Endothelial cell of umbilical vein (primary cell): Measurements from ENCODE around the gene GAN. TPM values are rescaled to one million over a fixed set of nuclear protein-coding genes. Genes with fewer than 3 reads are reported as not detected.

Experiments
- BruUV-seq: library from RNA; stranded (reverse); fragments of 400-500 nt; replicated peaks from 2 replicates; lab custom pipeline; 2021; lab: Mats Ljungman, UMichigan
- CTCF ChIA-PET: fragments of 300-600, 350-600 bp; sonication (Branson Sonifier 250); formaldehyde crosslinking; loops from one replicate; lab custom pipeline; 2021; ENCODE audit warnings: antibody characterized with exemption, inconsistent platforms; lab: Charles Lee
- POLR2A ChIA-PET: fragments of 300-600, 350-600 bp; sonication (Branson Sonifier 250); formaldehyde crosslinking; loops from one replicate; lab custom pipeline; 2021; ENCODE audit warnings: antibody characterized with exemption, inconsistent platforms; lab: Charles Lee
- DNase-seq: peaks from one replicate; pipeline ENCODE4 v3.0.0-alpha.2; 2011; ENCODE audit warnings: low read depth, low spot score
- FAIRE-seq: peaks from 2 replicates; lab custom pipeline; 2011; peaks lifted over from hg19 to GRCh38; lab: Jason Lieb, UNC
- H2AFZ ChIP-seq: 2 replicates; pipeline ENCODE4 v1.6.0; 2012; ENCODE audit warnings: low read depth, low read length, control low read depth, inconsistent platforms
- H3K27ac ChIP-seq: 2 replicates; pipeline ENCODE4 v1.5.1; 2011; ENCODE audit warnings: low read depth, mild to moderate bottlenecking, control low read depth, low read length, moderate library complexity; ENCODE audit not compliant: insufficient read depth
- H3K27me3 ChIP-seq, 2 experiments: 2 replicates each; pipeline versions ENCODE4 v1.6.0 to v1.6.1; 2011; ENCODE audit warnings: low read length in 2 of 2, mixed read lengths in 1 of 2; ENCODE audit not compliant: control insufficient read depth in 2 of 2, insufficient read depth in 2 of 2
- H3K36me3 ChIP-seq, 2 experiments: 2 replicates in 1 of 2; 3 replicates in 1 of 2; pipeline ENCODE4 v1.5.1; 2011; ENCODE audit warnings: low read length in 2 of 2, mild to moderate bottlenecking in 1 of 2, moderate library complexity in 1 of 2; ENCODE audit not compliant: control insufficient read depth in 2 of 2, insufficient read depth in 2 of 2; ENCODE audit errors: extremely low read depth in 1 of 2
- H3K4me1 ChIP-seq: 3 replicates; pipeline ENCODE4 v1.5.1; 2011; ENCODE audit warnings: mild to moderate bottlenecking, low read length; ENCODE audit not compliant: control insufficient read depth, insufficient read depth; ENCODE audit errors: extremely low read depth
- H3K4me2 ChIP-seq: 2 replicates; pipeline ENCODE4 v1.6.1; 2011; ENCODE audit warnings: low read length, control low read depth, mixed read lengths; ENCODE audit not compliant: insufficient read depth
- H3K4me3 ChIP-seq, 3 experiments: fragments of 200-600 bp in 1 of 3; sonication (generic), shearing (Covaris generic) in 1 of 3; replicated peaks in 1 of 3; 2 replicates each; pipeline ENCODE4 v1.5.1; 2011 to 2016; ENCODE audit warnings: control low read depth in 3 of 3, low read length in 3 of 3, mild to moderate bottlenecking in 2 of 3, inconsistent platforms in 1 of 3, low read depth in 1 of 3, moderate library complexity in 1 of 3; ENCODE audit not compliant: insufficient read depth in 1 of 3
- H3K79me2 ChIP-seq: 2 replicates; pipeline ENCODE4 v1.6.0; 2012; ENCODE audit warnings: low read length, inconsistent platforms; ENCODE audit not compliant: control insufficient read depth, insufficient read depth
- H3K9ac ChIP-seq: replicated peaks from 2 replicates; pipeline ENCODE3; 2011; ENCODE audit warnings: low read length, control low read depth; ENCODE audit not compliant: insufficient read depth; ENCODE audit errors: extremely low read depth
- H3K9me1 ChIP-seq: replicated peaks from 3 replicates; pipeline ENCODE4 v1.6.0; 2011; ENCODE audit warnings: mild to moderate bottlenecking, low read length; ENCODE audit not compliant: control insufficient read depth, insufficient read depth; ENCODE audit errors: extremely low read depth
- H3K9me3 ChIP-seq: replicated peaks from 2 replicates; pipeline ENCODE4 v1.5.1; 2012; ENCODE audit warnings: low read length, inconsistent platforms; ENCODE audit not compliant: control insufficient read depth, insufficient read depth
- H4K20me1 ChIP-seq: replicated peaks from 2 replicates; pipeline ENCODE3; 2011; ENCODE audit warnings: mild to moderate bottlenecking, low read length; ENCODE audit not compliant: control insufficient read depth, insufficient read depth; ENCODE audit errors: extremely low read depth
- CTCF ChIP-seq, 2 donors: IDR thresholded peaks; 1 replicate in 1 of 2; 2 replicates in 1 of 2; pipeline ENCODE4 v1.5.1; 2011; ENCODE audit warnings: low read length in 2 of 2, mild to moderate bottlenecking in 2 of 2, moderate library complexity in 2 of 2, control low read depth in 1 of 2, inconsistent platforms in 1 of 2, low read depth in 1 of 2; ENCODE audit not compliant: insufficient read depth in 1 of 2; ENCODE audit errors: extremely low read depth in 1 of 2
- EZH2 ChIP-seq: IDR thresholded peaks from 2 replicates; pipeline ENCODE4 v1.6.1; 2012; ENCODE audit warnings: borderline replicate concordance, low read depth, mild to moderate bottlenecking, moderate library complexity, low read length, inconsistent platforms; ENCODE audit not compliant: severe bottlenecking
- FOS ChIP-seq: IDR thresholded peaks from 2 replicates; pipeline ENCODE4 v1.6.1; 2011; ENCODE audit warnings: mild to moderate bottlenecking, low read length, moderate library complexity, borderline replicate concordance; ENCODE audit not compliant: insufficient read depth
- GATA2 ChIP-seq: IDR thresholded peaks from 2 replicates; pipeline ENCODE4 v1.7.0; 2011; ENCODE audit warnings: low read depth, mild to moderate bottlenecking, moderate library complexity, mixed read lengths, low read length; ENCODE audit not compliant: insufficient read length, insufficient read depth
- JUN ChIP-seq: IDR thresholded peaks from 2 replicates; pipeline ENCODE4 v1.6.1; 2011; ENCODE audit warnings: borderline replicate concordance, low read depth; ENCODE audit not compliant: insufficient read length, insufficient read depth
- MAX ChIP-seq: IDR thresholded peaks from 2 replicates; pipeline ENCODE4 v1.6.1; 2011; ENCODE audit not compliant: insufficient read depth, insufficient read length
- MYC ChIP-seq: IDR thresholded peaks from one replicate; pipeline ENCODE4 v1.6.1; 2011; ENCODE audit warnings: mild to moderate bottlenecking, low read depth, low read length
- POLR2A ChIP-seq: IDR thresholded peaks from 2 replicates; pipeline ENCODE4 v1.6.1; 2012; ENCODE audit warnings: low read depth, mild to moderate bottlenecking, control low read depth, low read length
- POLR2AphosphoS5 ChIP-seq: IDR thresholded peaks from 2 replicates; pipeline ENCODE4 v1.6.1; 2012; ENCODE audit warnings: low read depth, mild to moderate bottlenecking, control low read depth, low read length, moderate library complexity; ENCODE audit not compliant: insufficient read depth
- dilution Hi-C: fragments of 300-500 bp; cut with MboI; formaldehyde crosslinking; loops from one replicate; pipeline ENCODE4 v1.15.0; 2019; ENCODE audit warnings: low sequenced_read_pairs; ENCODE audit not compliant: extremely low pct_ligation_motif_present
- intact Hi-C: fragments of 100-400 bp; cut with micrococcal nuclease; formaldehyde crosslinking; loops from one replicate; pipeline ENCODE4 v1.10.0; 2022
- polyA plus RNA-seq, 4 experiments: library from polyadenylated mRNA; depleted of rRNA in 3 of 4; stranded (reverse) in 3 of 4; unstranded in 1 of 4; fragments of >200 nt; gene quantifications; 2 replicates each; pipeline versions ENCODE4 v1.2.1 to v1.2.3, GENCODE V29; 2011 to 2012; ENCODE audit warnings: missing spikeins in 1 of 4
- total RNA-seq: library from RNA; stranded (reverse); gene quantifications from 2 replicates; pipeline ENCODE4 v1.2.3, GENCODE V29; 2021

The GAN gene
- total and polyA plus RNA-seq, 2 donors (not counting 3 experiments of a cell fraction or from before 2014, with no cell fraction given): 1.8 to 11.1 TPM

- Histone ChIP-seq H3K79me2 (no peaks in the 10 kb centered on the region), H3K27me3 (no peaks in the 10 kb centered on the region), H2AFZ (no peak overlapping the region), H3K9ac (peak overlapping the region; percentile 40), H3K4me3 (no peak overlapping the region), H4K20me1 (no peaks in the 10 kb centered on the region), H3K36me3 (no peaks in the 10 kb centered on the region), H3K9me1 (no peaks in the 10 kb centered on the region), H3K27ac (peak overlapping the region; percentile 75), H3K4me2 (peak overlapping the region; percentile 3), H3K9me3 (no peaks in the 10 kb centered on the region), H3K4me1 (peaks cover 32% of the 10 kb centered on the region)
- TF ChIP-seq CTCF (IDR thresholded peaks at IDR 0.05; ENCODE audit: extremely low read depth in 1 of 2, insufficient read depth in 1 of 2, low read depth in 1 of 2, low read length in 2 of 2): peak; percentile 8 to 36
- peak; percentile 98 for TF ChIP-seq FOS
- TF ChIP-seq JUN: peak; percentile 93
- TF ChIP-seq MAX: no peak
- peak; percentile 88 for TF ChIP-seq POLR2AphosphoS5
- peak; percentile 50 for TF ChIP-seq POLR2A
- no peak for TF ChIP-seq GATA2
- TF ChIP-seq MYC: no peak
- no peak for TF ChIP-seq EZH2
- dilution Hi-C loops (no loop called here), intact Hi-C loops (loop anchor here (1.0 to 5.0 kb wide), 5 partner anchors 20 to 147 kb away; partner anchors contain the start of gene CMIP)
- BruUV-seq: no TSS peak
- FAIRE-seq: peak; percentile 97
- peak; percentile 94 for DNase-seq
- CTCF ChIA-PET: interaction anchor here (0.6 to 3.9 kb wide), 4 partner anchors 12 to 292 kb away, joined by 3 to 16 read pairs (median 6); no protein-coding TSS in a partner anchor
- POLR2A ChIA-PET: interaction anchor here (0.6 to 1.0 kb wide), 2 partner anchors 96 to 143 kb away, joined by 3 to 6 read pairs; no protein-coding TSS in a partner anchor
Observed at GRCh38 chr16:81405702-81406113, 90.9 kb downstream of the GAN start.
